ENCODE measurements around the gene NCAPG.

NCAPG gene

GRCh38 chr4:17770845-17771244 lies 39.9 kb upstream of the NCAPG start:
- no peaks in the 10 kb centered on the region for H3K79me2 ChIP-seq (ENCODE audit: control insufficient read depth, insufficient read depth, low read length, poor library complexity)
- no CpG with 5 or more reads among the region's 4 CpGs for WGBS (ENCODE audit: extremely low coverage, insufficient coverage, insufficient read length)

DNA sequence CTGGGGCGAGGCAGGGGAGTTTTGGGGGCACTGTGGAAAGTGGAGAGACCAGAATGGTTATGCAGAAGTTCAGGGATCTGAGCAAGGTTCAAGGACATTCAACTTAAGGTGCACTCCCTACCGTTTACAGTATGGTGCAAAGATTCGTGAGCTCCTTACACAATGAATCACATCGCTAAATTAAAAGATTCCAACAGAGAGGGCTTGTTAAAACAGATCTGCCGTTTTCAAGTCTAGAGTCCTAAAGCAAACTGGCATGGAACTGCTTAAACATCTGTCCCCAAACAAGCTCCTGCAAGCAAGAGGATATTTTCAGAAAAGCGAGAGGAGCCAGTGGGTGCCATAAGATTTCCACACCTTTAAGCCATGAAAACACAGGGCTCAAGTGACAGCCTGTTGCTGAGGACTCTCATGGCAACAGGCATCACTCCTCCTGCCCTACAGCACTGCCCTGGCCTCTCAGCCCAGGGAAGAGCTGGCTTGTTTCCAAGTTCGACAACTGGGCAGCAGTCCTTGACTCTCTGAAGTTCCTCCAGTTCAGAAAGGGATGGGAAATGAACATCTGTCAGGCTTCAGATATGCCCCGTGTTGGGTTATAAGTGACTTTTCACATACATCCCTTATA lies 39.4 kb upstream of the NCAPG start:
- no peaks in the 10 kb centered on the region for H3K36me3 ChIP-seq (ENCODE audit: control insufficient read depth in 1 of 2, insufficient read depth in 2 of 2, low read length in 2 of 2)
- no peak overlapping the region for H3K23ac ChIP-seq (ENCODE audit: low read length)
- H2BK5ac ChIP-seq (ENCODE audit: low read depth, low read length, poor library complexity) = no peak overlapping the region
- WGBS (ENCODE audit: extremely low coverage, insufficient coverage, insufficient read length) = no CpG with 5 or more reads among the region's 8 CpGs
- H2AFZ ChIP-seq (ENCODE audit: insufficient read depth, low read length, poor library complexity) = no peak overlapping the region
- no peak overlapping the region for H2BK12ac ChIP-seq (ENCODE audit: low read length)
- H4K91ac ChIP-seq (ENCODE audit: low read depth, low read length) = no peak overlapping the region
- no peak overlapping the region for H4K8ac ChIP-seq (ENCODE audit: low read depth, low read length)
- H3K27ac ChIP-seq (ENCODE audit: low read depth, low read length) = no peak overlapping the region
- no peak overlapping the region for H3K4me3 ChIP-seq (ENCODE audit: low read depth, low read length)
- H3K9ac ChIP-seq (ENCODE audit: low read length) = no peak overlapping the region
- H3K4me2 ChIP-seq (ENCODE audit: low read length) = no peak overlapping the region
- H3K79me2 ChIP-seq (ENCODE audit: control insufficient read depth, insufficient read depth, low read length, poor library complexity) = no peaks in the 10 kb centered on the region
- peaks cover 6% of the 10 kb centered on the region for H3K9me3 ChIP-seq (ENCODE audit: insufficient read depth, low read depth, low read length)
- no peak overlapping the region for H4K12ac ChIP-seq (ENCODE audit: low read depth, low read length)
- no peak overlapping the region for H2AK5ac ChIP-seq (ENCODE audit: low read length)
- no peak overlapping the region for H2BK120ac ChIP-seq (ENCODE audit: insufficient read depth, low read length, poor library complexity)
- no peak overlapping the region for H3K18ac ChIP-seq (ENCODE audit: low read length)
- no peaks in the 10 kb centered on the region for H3K4me1 ChIP-seq (ENCODE audit: control insufficient read depth in 1 of 2, insufficient read depth in 2 of 2, low read length in 2 of 2)
- H3K27me3 ChIP-seq (ENCODE audit: insufficient read depth, low read length) = no peaks in the 10 kb centered on the region
- H3K79me1 ChIP-seq (ENCODE audit: low read length) = no peaks in the 10 kb centered on the region
- no peak overlapping the region for H3K4ac ChIP-seq (ENCODE audit: low read depth, low read length)
- no peak overlapping the region for H3K14ac ChIP-seq (ENCODE audit: low read length)
- DNase-seq = no peak

More at GRCh38 chr4:17770845-17771244, 39.9 kb upstream of the NCAPG start:
- Histone ChIP-seq H4K12ac (ENCODE audit: low read depth, low read length) (no peak overlapping the region), H3K14ac (ENCODE audit: low read length) (no peak overlapping the region), H3K9ac (ENCODE audit: low read length) (no peak overlapping the region), H2AK5ac (ENCODE audit: low read length) (no peak overlapping the region), H3K9me3 (ENCODE audit: insufficient read depth, low read depth, low read length) (peaks cover 6% of the 10 kb centered on the region), H3K27me3 (ENCODE audit: insufficient read depth, low read length) (no peaks in the 10 kb centered on the region), H2BK120ac (ENCODE audit: insufficient read depth, low read length, poor library complexity) (no peak overlapping the region), H2BK5ac (ENCODE audit: low read depth, low read length, poor library complexity) (no peak overlapping the region), H3K4me3 (ENCODE audit: low read depth, low read length) (no peak overlapping the region), H2AFZ (ENCODE audit: insufficient read depth, low read length, poor library complexity) (no peak overlapping the region), H3K4me2 (ENCODE audit: low read length) (no peak overlapping the region), H3K23ac (ENCODE audit: low read length) (no peak overlapping the region), H4K91ac (ENCODE audit: low read depth, low read length) (no peak overlapping the region), H3K27ac (ENCODE audit: low read depth, low read length) (no peak overlapping the region), H2BK12ac (ENCODE audit: low read length) (no peak overlapping the region), H3K18ac (ENCODE audit: low read length) (no peak overlapping the region), H3K79me1 (ENCODE audit: low read length) (no peaks in the 10 kb centered on the region), H3K4ac (ENCODE audit: low read depth, low read length) (no peak overlapping the region), H3K36me3 (ENCODE audit: control insufficient read depth in 1 of 2, insufficient read depth in 2 of 2, low read length in 2 of 2) (no peaks in the 10 kb centered on the region), H3K4me1 (ENCODE audit: control insufficient read depth in 1 of 2, insufficient read depth in 2 of 2, low read length in 2 of 2) (no peaks in the 10 kb centered on the region), H4K8ac (ENCODE audit: low read depth, low read length) (no peak overlapping the region)
- no peak for DNase-seq

DNA sequence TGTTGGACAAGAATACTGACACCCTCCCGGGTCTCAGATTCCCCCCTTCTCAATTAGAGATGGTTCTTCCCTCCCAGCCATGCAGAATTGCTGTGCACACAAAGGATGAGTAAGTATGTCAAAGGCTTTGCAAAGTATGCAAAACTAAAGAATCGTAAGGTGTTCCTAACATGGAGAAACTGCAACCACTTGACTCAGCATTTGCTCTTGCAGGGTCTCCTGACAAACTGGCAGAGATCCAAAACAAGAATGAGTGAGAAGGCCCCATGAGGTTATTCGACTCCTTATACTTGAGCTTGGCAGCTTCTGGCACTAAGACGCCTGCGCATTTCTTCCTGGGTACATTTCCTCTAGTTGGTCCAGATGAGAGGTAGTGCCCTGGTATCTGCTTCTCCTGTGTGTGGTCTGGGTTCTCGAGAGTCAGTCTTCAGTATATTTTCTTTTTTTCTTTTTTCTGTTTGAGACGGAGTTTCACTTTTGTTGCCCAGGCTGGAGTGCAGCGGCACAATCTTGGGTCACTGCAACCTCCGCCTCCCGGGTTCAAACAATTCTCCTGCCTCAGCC lies 37.6 kb upstream of the NCAPG start:
- H3K9me3 ChIP-seq (ENCODE audit: insufficient read depth, low read depth, low read length) = no peaks in the 10 kb centered on the region

DNA sequence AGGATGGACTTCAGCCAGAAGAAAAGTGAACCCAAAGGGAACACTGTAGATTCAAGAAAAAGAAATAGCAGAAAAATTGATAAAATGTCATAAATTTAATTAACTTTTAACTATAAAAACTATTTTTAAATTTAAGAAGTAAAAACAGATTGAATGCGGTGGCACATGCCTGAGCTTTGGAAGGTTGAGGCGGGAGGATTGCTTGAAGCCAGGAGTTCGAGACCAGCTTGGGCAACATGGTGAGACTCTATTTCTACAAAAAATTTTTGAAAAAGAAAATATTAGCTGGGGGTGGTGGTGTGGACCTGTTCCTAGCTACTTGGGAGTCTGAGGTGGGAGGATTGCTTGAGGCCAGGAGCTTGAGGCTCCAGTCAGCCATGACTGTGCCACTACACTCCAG lies 32.3 kb upstream of the NCAPG start:
- Histone ChIP-seq H3K4ac (ENCODE audit: low read depth, low read length) (no peak overlapping the region), H3K18ac (ENCODE audit: low read length) (no peak overlapping the region), H3K27me3 (ENCODE audit: insufficient read depth, low read length) (peaks cover 19% of the 10 kb centered on the region), H3K79me1 (ENCODE audit: low read length) (no peaks in the 10 kb centered on the region), H3K14ac (ENCODE audit: low read length) (no peak overlapping the region), H3K4me3 (ENCODE audit: low read depth, low read length) (no peak overlapping the region), H2BK120ac (ENCODE audit: insufficient read depth, low read length, poor library complexity) (no peak overlapping the region), H2BK12ac (ENCODE audit: low read length) (no peak overlapping the region), H3K4me1 (ENCODE audit: control insufficient read depth in 1 of 2, insufficient read depth in 2 of 2, low read length in 2 of 2) (peaks cover 11 to 12% of the 10 kb centered on the region in 2 experiments), H3K79me2 (ENCODE audit: control insufficient read depth, insufficient read depth, low read length, poor library complexity) (no peaks in the 10 kb centered on the region), H3K9me3 (ENCODE audit: insufficient read depth, low read depth, low read length) (peaks cover 6% of the 10 kb centered on the region), H3K4me2 (ENCODE audit: low read length) (no peak overlapping the region), H2BK5ac (ENCODE audit: low read depth, low read length, poor library complexity) (no peak overlapping the region), H4K12ac (ENCODE audit: low read depth, low read length) (no peak overlapping the region), H2AFZ (ENCODE audit: insufficient read depth, low read length, poor library complexity) (no peak overlapping the region), H4K8ac (ENCODE audit: low read depth, low read length) (no peak overlapping the region), H2AK5ac (ENCODE audit: low read length) (no peak overlapping the region), H4K91ac (ENCODE audit: low read depth, low read length) (no peak overlapping the region), H3K36me3 (ENCODE audit: control insufficient read depth in 1 of 2, insufficient read depth in 2 of 2, low read length in 2 of 2) (no peaks in the 10 kb centered on the region), H3K23ac (ENCODE audit: low read length) (no peak overlapping the region), H3K9ac (ENCODE audit: low read length) (no peak overlapping the region), H3K27ac (ENCODE audit: low read depth, low read length) (no peak overlapping the region)
- no CpG with 5 or more reads among the region's 3 CpGs for WGBS (ENCODE audit: extremely low coverage, insufficient coverage, insufficient read length)
- DNase-seq = no peak

More for the DNA sequence above, 37.6 kb upstream of the NCAPG start:
- no peak overlapping the region for H4K8ac ChIP-seq (ENCODE audit: low read depth, low read length)
- H3K27ac ChIP-seq (ENCODE audit: low read depth, low read length) = no peak overlapping the region
- no peak overlapping the region for H3K14ac ChIP-seq (ENCODE audit: low read length)
- H3K4ac ChIP-seq (ENCODE audit: low read depth, low read length) = no peak overlapping the region
- H4K12ac ChIP-seq (ENCODE audit: low read depth, low read length) = no peak overlapping the region
- no peak for DNase-seq
- H3K36me3 ChIP-seq (ENCODE audit: control insufficient read depth in 1 of 2, insufficient read depth in 2 of 2, low read length in 2 of 2) = no peaks in the 10 kb centered on the region
- H2AK5ac ChIP-seq (ENCODE audit: low read length) = no peak overlapping the region
- no CpG with 5 or more reads among the region's 10 CpGs for WGBS (ENCODE audit: extremely low coverage, insufficient coverage, insufficient read length)
- no peak overlapping the region for H3K9ac ChIP-seq (ENCODE audit: low read length)
- H3K79me2 ChIP-seq (ENCODE audit: control insufficient read depth, insufficient read depth, low read length, poor library complexity) = no peaks in the 10 kb centered on the region
- H4K91ac ChIP-seq (ENCODE audit: low read depth, low read length) = no peak overlapping the region
- H3K4me2 ChIP-seq (ENCODE audit: low read length) = no peak overlapping the region
- H2AFZ ChIP-seq (ENCODE audit: insufficient read depth, low read length, poor library complexity) = no peak overlapping the region
- H2BK12ac ChIP-seq (ENCODE audit: low read length) = no peak overlapping the region
- H3K4me3 ChIP-seq (ENCODE audit: low read depth, low read length) = no peak overlapping the region
- no peaks in the 10 kb centered on the region for H3K4me1 ChIP-seq (ENCODE audit: control insufficient read depth in 1 of 2, insufficient read depth in 2 of 2, low read length in 2 of 2)
- no peak overlapping the region for H3K18ac ChIP-seq (ENCODE audit: low read length)
- no peaks in the 10 kb centered on the region for H3K79me1 ChIP-seq (ENCODE audit: low read length)
- H2BK120ac ChIP-seq (ENCODE audit: insufficient read depth, low read length, poor library complexity) = no peak overlapping the region
- no peaks in the 10 kb centered on the region for H3K27me3 ChIP-seq (ENCODE audit: insufficient read depth, low read length)
- no peak overlapping the region for H3K23ac ChIP-seq (ENCODE audit: low read length)
- H2BK5ac ChIP-seq (ENCODE audit: low read depth, low read length, poor library complexity) = no peak overlapping the region
